BE2C (cell line): Measurements from ENCODE around the gene CRIM1.

Source experiments
- DNase-seq: peaks from one replicate; pipeline ENCODE4 v3.0.0-alpha.2; 2020
- H3K27me3 ChIP-seq: fragments of 250-450 bp; sonication (Bioruptor Pico); 2 replicates; pipeline ENCODE4 v1.5.1; 2020; ENCODE audit warnings: mild to moderate bottlenecking
- H3K36me3 ChIP-seq: fragments of 250-450 bp; sonication (Bioruptor Pico); 2 replicates; pipeline ENCODE4 v1.5.1; 2020; ENCODE audit warnings: mild to moderate bottlenecking
- H3K4me1 ChIP-seq: fragments of 250-450 bp; sonication (Bioruptor Pico); 2 replicates; pipeline ENCODE4 v1.5.1; 2020
- H3K4me3 ChIP-seq: 2 replicates; pipeline ENCODE4 v1.5.1; 2011; ENCODE audit warnings: low read depth, low read length
- H3K9me3 ChIP-seq: fragments of 250-450 bp; sonication (Bioruptor Pico); 2 replicates; pipeline ENCODE4 v1.5.1; 2020
- CTCF ChIP-seq: IDR thresholded peaks from 2 replicates; pipeline ENCODE4 v1.5.1; 2012; ENCODE audit warnings: mild to moderate bottlenecking, low read depth, low read length

Gene CRIM1

GRCh38 chr2:36589230-36589630 lies 233.7 kb downstream of the CRIM1 start:
- no peak for TF ChIP-seq CTCF
- no peaks in the 10 kb centered on the region; the same call in 1 of the 2 replicates for H3K36me3 ChIP-seq

GRCh38 chr2:36594849-36595248 lies 239.3 kb downstream of the CRIM1 start:
- Histone ChIP-seq H3K27me3 (no peaks in the 10 kb centered on the region), H3K36me3 (no peaks in the 10 kb centered on the region), H3K9me3 (no peaks in the 10 kb centered on the region), H3K4me3 (no peak overlapping the region), H3K4me1 (no peaks in the 10 kb centered on the region)
- TF ChIP-seq CTCF, result no peak
- DNase-seq, result no peak

More at GRCh38 chr2:36589230-36589630, 233.7 kb downstream of the CRIM1 start:
- no peak for DNase-seq
- Histone ChIP-seq H3K27me3 (no peaks in the 10 kb centered on the region), H3K4me3 (no peak overlapping the region), H3K9me3 (no peaks in the 10 kb centered on the region), H3K4me1 (peaks cover 6% of the 10 kb centered on the region)

DNA sequence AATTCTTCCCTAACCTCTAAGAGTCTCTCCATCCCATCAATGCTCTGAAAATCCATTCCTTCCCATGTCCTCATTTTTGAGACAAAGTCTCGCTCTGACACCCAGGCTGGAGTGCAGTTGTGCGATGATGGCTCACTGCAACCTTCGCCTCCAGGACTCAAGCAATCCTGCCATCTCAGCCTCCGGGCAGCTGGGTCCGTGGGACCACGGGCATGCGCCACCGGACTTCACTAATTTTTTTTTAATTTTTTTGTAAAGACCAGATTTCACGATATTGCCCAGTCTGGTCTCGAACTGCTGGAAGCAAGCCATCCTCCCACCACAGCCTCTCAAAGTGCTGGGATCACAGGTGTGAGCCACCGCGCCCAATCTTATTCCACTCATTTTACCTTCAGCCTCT lies 240.8 kb downstream of the CRIM1 start:
- no peak for TF ChIP-seq CTCF
- no peaks in the 10 kb centered on the region for H3K27me3 ChIP-seq
- no peak for DNase-seq
- no peak overlapping the region for H3K4me3 ChIP-seq
- H3K9me3 ChIP-seq, result no peaks in the 10 kb centered on the region
- H3K36me3 ChIP-seq, result no peaks in the 10 kb centered on the region
- no peaks in the 10 kb centered on the region for H3K4me1 ChIP-seq

GRCh38 chr2:36597003-36597531 lies 241.5 kb downstream of the CRIM1 start:
- no peak for TF ChIP-seq CTCF
- no peak for DNase-seq
- Histone ChIP-seq H3K4me1 (no peaks in the 10 kb centered on the region), H3K36me3 (no peaks in the 10 kb centered on the region), H3K27me3 (no peaks in the 10 kb centered on the region), H3K9me3 (no peaks in the 10 kb centered on the region), H3K4me3 (peak overlapping the region; percentile 82)

GRCh38 chr2:36597532-36598377 lies 242.2 kb downstream of the CRIM1 start, which contains the start of gene FEZ2:
TSS of gene FEZ2 (minus strand) at chr2:36598168. CDS start at chr2:36598142, 26 bp downstream.
- no peak for TF ChIP-seq CTCF
- Histone ChIP-seq H3K9me3 (no peaks in the 10 kb centered on the region), H3K27me3 (no peaks in the 10 kb centered on the region), H3K4me1 (no peaks in the 10 kb centered on the region), H3K4me3 (peak within 1 kb of the TSS; percentile 82), H3K36me3 (no peaks in the 10 kb centered on the region)
- peak; percentile 86 for DNase-seq
